ENCODE measurements around the gene GID8.

Gene GID8

GRCh38 chr20:62938105-62938888 lies at the start of gene GID8:
Gene GID8 (plus strand): TSS chr20:62938147. CDS start chr20:62941503, 3,356 bp downstream.
- Mint-ChIP-seq H3K27me3 (no peaks in the 10 kb centered on the region), H3K4me1 (ENCODE audit: low read depth) (peaks cover 33% of the 10 kb centered on the region), H3K4me3 (peak within 1 kb of the TSS; percentile 88), H3K27ac (peak within 1 kb of the TSS; percentile 98), H3K36me3 (ENCODE audit: low read depth) (peaks cover 52% of the 10 kb centered on the region), H3K9me3 (no peaks in the 10 kb centered on the region)
- DNase-seq: peak; percentile 72

GRCh38 chr20:62888406-62888805 lies 49.5 kb upstream of the GID8 start:
- peaks cover 86% of the 10 kb centered on the region for H3K36me3 Mint-ChIP-seq (ENCODE audit: low read depth)
- H3K4me1 Mint-ChIP-seq (ENCODE audit: low read depth): peaks cover 12% of the 10 kb centered on the region
- no peak for DNase-seq
- peak overlapping the region; percentile 59 for H3K27ac Mint-ChIP-seq
- no peaks in the 10 kb centered on the region for H3K27me3 Mint-ChIP-seq
- H3K9me3 Mint-ChIP-seq: no peaks in the 10 kb centered on the region
- no peak overlapping the region for H3K4me3 Mint-ChIP-seq

DNA sequence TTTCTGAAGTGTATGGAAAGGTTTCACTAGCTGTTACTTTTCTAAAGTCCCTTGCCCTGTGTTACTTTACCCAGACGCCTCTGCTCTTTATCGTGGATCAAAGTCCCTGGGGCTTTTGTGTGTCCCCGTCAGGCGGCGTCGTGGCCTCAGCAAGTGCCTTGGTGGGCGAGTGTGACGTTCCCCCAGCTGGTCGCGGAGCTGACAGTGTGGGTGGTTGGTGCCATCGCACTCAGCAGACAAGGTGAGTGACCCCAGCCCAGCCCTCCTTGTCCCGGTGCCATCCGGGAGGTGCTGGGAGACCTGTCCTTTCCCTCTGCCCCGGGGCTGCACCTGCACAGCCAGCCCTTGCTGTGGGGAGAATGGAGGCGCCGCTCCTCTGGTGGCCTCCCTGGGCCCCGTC lies 49.0 kb upstream of the GID8 start:
- no peak for DNase-seq
- H3K27ac Mint-ChIP-seq: no peak overlapping the region
- no peaks in the 10 kb centered on the region for H3K9me3 Mint-ChIP-seq
- peaks cover 92% of the 10 kb centered on the region for H3K36me3 Mint-ChIP-seq (ENCODE audit: low read depth)
- H3K4me3 Mint-ChIP-seq: no peak overlapping the region
- H3K27me3 Mint-ChIP-seq: no peaks in the 10 kb centered on the region
- peaks cover 12% of the 10 kb centered on the region for H3K4me1 Mint-ChIP-seq (ENCODE audit: low read depth)

GRCh38 chr20:62889411-62889810 lies 48.5 kb upstream of the GID8 start:
- Mint-ChIP-seq H3K27ac (no peak overlapping the region), H3K4me1 (ENCODE audit: low read depth) (peaks cover 12% of the 10 kb centered on the region), H3K9me3 (no peaks in the 10 kb centered on the region), H3K36me3 (ENCODE audit: low read depth) (peaks cover 96% of the 10 kb centered on the region), H3K4me3 (no peak overlapping the region), H3K27me3 (no peaks in the 10 kb centered on the region)
- DNase-seq: no peak

- H3K27ac Mint-ChIP-seq: no peak overlapping the region
- peaks cover 96% of the 10 kb centered on the region for H3K36me3 Mint-ChIP-seq (ENCODE audit: low read depth)
- H3K27me3 Mint-ChIP-seq: no peaks in the 10 kb centered on the region
- peaks cover 12% of the 10 kb centered on the region for H3K4me1 Mint-ChIP-seq (ENCODE audit: low read depth)
- no peaks in the 10 kb centered on the region for H3K9me3 Mint-ChIP-seq
- no peak for DNase-seq
- H3K4me3 Mint-ChIP-seq: no peak overlapping the region
These were observed 48.1 kb upstream of the GID8 start for GRCh38 chr20:62889871-62890270.

GRCh38 chr20:62890444-62890843 lies 47.5 kb upstream of the GID8 start:
- peaks cover 99% of the 10 kb centered on the region for H3K36me3 Mint-ChIP-seq (ENCODE audit: low read depth)
- H3K27ac Mint-ChIP-seq: peak overlapping the region; percentile 18

GRCh38 chr20:62891111-62891510 lies 46.8 kb upstream of the GID8 start:
- H3K27me3 Mint-ChIP-seq: no peaks in the 10 kb centered on the region
- H3K36me3 Mint-ChIP-seq (ENCODE audit: low read depth): peaks cover 100% of the 10 kb centered on the region
- H3K27ac Mint-ChIP-seq: no peak overlapping the region
- no peak overlapping the region for H3K4me3 Mint-ChIP-seq
- no peak for DNase-seq
- H3K4me1 Mint-ChIP-seq (ENCODE audit: low read depth): peaks cover 12% of the 10 kb centered on the region
- H3K9me3 Mint-ChIP-seq: no peaks in the 10 kb centered on the region

More at GRCh38 chr20:62890444-62890843, 47.5 kb upstream of the GID8 start:
- H3K4me3 Mint-ChIP-seq: no peak overlapping the region
- H3K9me3 Mint-ChIP-seq: no peaks in the 10 kb centered on the region
- no peak for DNase-seq
- peaks cover 12% of the 10 kb centered on the region for H3K4me1 Mint-ChIP-seq (ENCODE audit: low read depth)
- H3K27me3 Mint-ChIP-seq: no peaks in the 10 kb centered on the region

DNA sequence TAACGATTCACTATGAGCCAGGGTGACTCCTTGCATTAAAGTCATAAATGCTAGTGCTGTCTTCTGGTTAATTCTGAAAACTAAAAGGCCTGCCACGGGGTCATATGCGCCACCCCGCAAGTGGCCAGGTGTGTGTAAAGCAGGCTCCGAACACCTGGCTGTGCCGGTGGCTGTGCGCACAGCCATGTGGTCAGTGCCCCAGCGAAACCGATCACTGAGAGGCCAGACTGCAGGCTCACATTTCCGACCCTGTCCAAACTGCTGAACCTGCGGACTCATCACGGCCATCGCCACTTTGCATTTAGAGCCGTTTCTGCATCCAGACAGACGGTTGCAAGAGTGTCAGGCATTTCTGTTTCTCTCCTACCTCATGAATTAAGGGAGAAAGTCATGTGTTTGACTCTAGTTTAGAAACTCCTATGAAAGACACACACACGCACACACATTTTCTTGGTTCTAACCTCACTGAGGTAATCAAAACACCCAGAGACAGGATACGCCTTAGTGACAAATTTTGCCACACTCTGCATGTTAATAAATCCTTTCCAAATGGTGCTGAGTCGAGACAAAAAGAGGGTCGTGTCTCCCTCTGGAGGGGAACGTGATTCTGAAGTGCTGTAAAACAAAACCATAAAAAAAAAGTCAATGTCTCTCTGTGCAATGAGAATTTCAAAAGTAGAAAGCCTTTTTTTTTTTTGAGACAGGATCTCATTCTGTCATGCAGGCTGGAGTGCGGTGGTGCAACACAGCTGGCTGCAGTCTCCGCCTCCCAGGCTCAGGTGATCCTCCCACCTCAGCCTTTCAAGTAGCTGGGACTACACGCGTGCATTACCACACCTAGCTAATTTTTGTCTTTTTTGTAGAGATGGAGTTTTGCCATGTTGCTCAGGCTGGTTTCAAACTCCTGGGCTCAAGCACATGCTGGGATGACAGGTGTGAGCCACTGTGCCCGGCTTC lies 45.3 kb upstream of the GID8 start:
- H3K4me1 Mint-ChIP-seq (ENCODE audit: low read depth): peaks cover 8% of the 10 kb centered on the region
- peaks cover 98% of the 10 kb centered on the region for H3K36me3 Mint-ChIP-seq (ENCODE audit: low read depth)
- no peaks in the 10 kb centered on the region for H3K9me3 Mint-ChIP-seq
- no peaks in the 10 kb centered on the region for H3K27me3 Mint-ChIP-seq
- DNase-seq: no peak
- H3K27ac Mint-ChIP-seq: peak overlapping the region; percentile 30
- H3K4me3 Mint-ChIP-seq: no peak overlapping the region

GRCh38 chr20:62893700-62894099 lies 44.2 kb upstream of the GID8 start:
- Mint-ChIP-seq H3K27ac (peak overlapping the region; percentile 55), H3K4me1 (ENCODE audit: low read depth) (peaks cover 13% of the 10 kb centered on the region), H3K36me3 (ENCODE audit: low read depth) (peaks cover 92% of the 10 kb centered on the region), H3K4me3 (no peak overlapping the region), H3K9me3 (no peaks in the 10 kb centered on the region), H3K27me3 (no peaks in the 10 kb centered on the region)
- no peak for DNase-seq

- Mint-ChIP-seq H3K36me3 (ENCODE audit: low read depth) (peaks cover 89% of the 10 kb centered on the region), H3K4me1 (ENCODE audit: low read depth) (peaks cover 18% of the 10 kb centered on the region), H3K9me3 (no peaks in the 10 kb centered on the region), H3K4me3 (no peak overlapping the region), H3K27ac (no peak overlapping the region), H3K27me3 (no peaks in the 10 kb centered on the region)
- no peak for DNase-seq
These were observed 43.7 kb upstream of the GID8 start for GRCh38 chr20:62894261-62894660.

GRCh38 chr20:62895539-62895938 lies 42.4 kb upstream of the GID8 start:
- Mint-ChIP-seq H3K9me3 (no peaks in the 10 kb centered on the region), H3K4me1 (ENCODE audit: low read depth) (peaks cover 31% of the 10 kb centered on the region), H3K27me3 (no peaks in the 10 kb centered on the region), H3K27ac (peak overlapping the region; percentile 69), H3K36me3 (ENCODE audit: low read depth) (peaks cover 77% of the 10 kb centered on the region), H3K4me3 (no peak overlapping the region)
- no peak for DNase-seq

DNA sequence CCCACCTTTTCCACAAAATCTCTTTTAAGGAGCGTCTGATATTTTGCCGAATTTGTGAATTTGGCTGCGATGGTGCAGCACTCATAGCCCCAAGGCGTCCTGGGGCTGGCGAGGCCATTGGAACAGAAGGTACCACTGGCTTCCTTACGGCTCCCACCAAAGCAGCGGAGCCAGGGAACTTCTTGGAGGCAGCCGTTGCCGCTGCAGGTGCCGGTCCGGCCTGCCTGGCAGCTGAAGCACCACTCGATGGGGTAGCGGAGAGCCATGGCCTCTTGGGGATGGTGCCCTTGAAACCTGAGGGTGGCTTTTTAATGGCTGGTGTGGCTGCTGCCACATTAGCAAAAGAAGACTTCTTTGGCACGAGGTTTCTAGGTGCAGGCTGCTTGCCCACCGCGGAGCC lies 41.4 kb upstream of the GID8 start:
- no peaks in the 10 kb centered on the region for H3K9me3 Mint-ChIP-seq
- no peak for DNase-seq
- peaks cover 38% of the 10 kb centered on the region for H3K4me1 Mint-ChIP-seq (ENCODE audit: low read depth)
- no peaks in the 10 kb centered on the region for H3K27me3 Mint-ChIP-seq
- H3K27ac Mint-ChIP-seq: no peak overlapping the region
- peaks cover 76% of the 10 kb centered on the region for H3K36me3 Mint-ChIP-seq (ENCODE audit: low read depth)
- H3K4me3 Mint-ChIP-seq: no peak overlapping the region

DNA sequence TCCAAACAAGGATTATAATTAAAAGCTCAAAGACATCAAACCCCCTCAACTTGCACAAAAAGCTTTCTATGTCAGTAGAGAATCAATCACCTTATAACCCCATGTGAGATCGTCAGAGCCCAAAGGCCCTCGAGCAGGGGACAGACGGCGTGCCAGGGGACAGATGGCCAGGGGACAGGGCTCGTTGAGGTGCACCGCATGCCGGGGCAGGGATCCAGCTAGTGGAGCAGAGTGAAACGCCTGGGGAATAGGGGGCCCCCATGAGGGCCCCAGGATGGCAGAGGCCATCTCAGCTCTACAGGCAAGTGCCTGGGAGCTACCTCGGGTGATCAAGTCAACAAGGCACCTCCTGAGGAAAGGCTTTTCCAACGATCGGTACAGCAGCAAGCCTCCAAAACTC lies 40.3 kb upstream of the GID8 start:
- Mint-ChIP-seq H3K4me3 (no peak overlapping the region), H3K4me1 (ENCODE audit: low read depth) (peaks cover 40% of the 10 kb centered on the region), H3K27ac (peak overlapping the region; percentile 53), H3K27me3 (no peaks in the 10 kb centered on the region), H3K36me3 (ENCODE audit: low read depth) (peaks cover 76% of the 10 kb centered on the region), H3K9me3 (no peaks in the 10 kb centered on the region)
- DNase-seq: no peak

GRCh38 chr20:62898093-62898964 lies 39.6 kb upstream of the GID8 start:
- Mint-ChIP-seq H3K27ac (peak overlapping the region; percentile 82), H3K4me3 (no peak overlapping the region), H3K9me3 (no peaks in the 10 kb centered on the region), H3K27me3 (no peaks in the 10 kb centered on the region), H3K36me3 (ENCODE audit: low read depth) (peaks cover 76% of the 10 kb centered on the region), H3K4me1 (ENCODE audit: low read depth) (peaks cover 42% of the 10 kb centered on the region)
- DNase-seq: no peak

All from activated T-cell treated with anti-CD3 and anti-CD28 coated beads, Interleukin-2, amount 50 U/mL, for 24 hours (primary cell).